Sigmoid colon (tissue), 4 donors: ENCODE measurements around the gene ADSS1.

Experiments used
- CTCF ChIP-seq, 4 experiments: fragments of 450-650 bp in 3 of 4; fragments of 200-600 bp in 1 of 4; IDR thresholded peaks; one replicate each; pipeline ENCODE4 v1.5.1; 2016 to 2019; ENCODE audit warnings: antibody characterized with exemption in 4 of 4, mild to moderate bottlenecking in 3 of 4, moderate library complexity in 2 of 4
- EP300 ChIP-seq, 4 donors: sonication (generic); formaldehyde crosslinking; IDR thresholded peaks; one replicate each; pipeline ENCODE4 v1.6.1; 2017; ENCODE audit warnings: antibody characterized with exemption in 4 of 4
- POLR2A ChIP-seq, 2 donors: fragments of 450-650 bp; IDR thresholded peaks; one replicate each; pipeline ENCODE4 v1.6.1; 2016; ENCODE audit warnings: antibody characterized with exemption in 2 of 2, mild to moderate bottlenecking in 2 of 2, moderate library complexity in 2 of 2
- POLR2AphosphoS5 ChIP-seq, 4 donors: sonication (generic); formaldehyde crosslinking; IDR thresholded peaks; one replicate each; pipeline ENCODE4 v1.6.1; 2017; ENCODE audit warnings: antibody characterized with exemption in 4 of 4

- TF ChIP-seq CTCF (IDR thresholded peaks at IDR 0.05) (no peak), POLR2AphosphoS5 (IDR thresholded peaks at IDR 0.05) (no peak), POLR2A (IDR thresholded peaks at IDR 0.05) (no peak), EP300 (IDR thresholded peaks at IDR 0.05) (no peak)
These were observed 37.9 kb upstream of the ADSS1 start for GRCh38 chr14:104685998-104686610.
